Measurements from ENCODE around the gene RHPN2. TPM values are rescaled to one million over a fixed set of nuclear protein-coding genes. Genes with fewer than 3 reads are reported as not detected.
"Not testable (repeated sequence)": the region's sequence is repeated elsewhere in the genome, so short reads cannot be mapped to it uniquely, and the experiment has no call there.

The RHPN2 gene
- total RNA-seq, 1 experiment from 2014 or later = 2.8 TPM

GRCh38 chr19:32995966-32996365 lies 68.7 kb downstream of the RHPN2 start:
- H3K36me3 ChIP-seq (ENCODE audit: insufficient read depth, low read length); H3K9me2 ChIP-seq (replicated peaks; ENCODE audit: insufficient read depth, low read length); H4K20me1 ChIP-seq (ENCODE audit: insufficient read depth, low read depth, low read length); H3K9ac ChIP-seq (ENCODE audit: low read length); DNase-seq; H3K9me3 ChIP-seq (ENCODE audit: low read length); H2AFZ ChIP-seq (ENCODE audit: low read length); H3K4me3 ChIP-seq (ENCODE audit: low read length); H3K4me2 ChIP-seq (ENCODE audit: low read depth, low read length, poor library complexity, severe bottlenecking); H3K27me3 ChIP-seq (ENCODE audit: low read length); H3K27ac ChIP-seq (ENCODE audit: low read length); H3K79me2 ChIP-seq (ENCODE audit: low read length); H3K4me1 ChIP-seq (ENCODE audit: low read length): not testable (repeated sequence)

DNA sequence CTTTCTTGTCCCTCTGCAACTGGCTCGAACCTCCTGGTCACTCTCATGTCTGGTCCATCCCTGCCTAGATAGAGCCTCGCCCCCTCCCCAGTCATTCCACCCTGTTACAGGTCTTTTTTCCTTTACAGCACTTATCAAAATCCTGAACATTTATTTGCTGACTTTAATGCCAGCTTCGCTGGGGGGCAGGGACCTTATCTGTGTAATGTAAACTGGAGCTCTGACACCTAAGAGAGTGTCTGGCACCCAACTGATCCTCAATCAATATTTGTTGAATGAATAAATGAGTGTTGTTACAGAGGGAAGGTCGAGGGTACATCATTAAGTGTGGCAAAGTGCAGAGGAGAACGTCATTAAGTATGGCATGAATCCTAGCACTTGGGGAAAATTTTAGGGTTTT lies 76.0 kb downstream of the RHPN2 start:
- DNase-seq = no peak

DNA sequence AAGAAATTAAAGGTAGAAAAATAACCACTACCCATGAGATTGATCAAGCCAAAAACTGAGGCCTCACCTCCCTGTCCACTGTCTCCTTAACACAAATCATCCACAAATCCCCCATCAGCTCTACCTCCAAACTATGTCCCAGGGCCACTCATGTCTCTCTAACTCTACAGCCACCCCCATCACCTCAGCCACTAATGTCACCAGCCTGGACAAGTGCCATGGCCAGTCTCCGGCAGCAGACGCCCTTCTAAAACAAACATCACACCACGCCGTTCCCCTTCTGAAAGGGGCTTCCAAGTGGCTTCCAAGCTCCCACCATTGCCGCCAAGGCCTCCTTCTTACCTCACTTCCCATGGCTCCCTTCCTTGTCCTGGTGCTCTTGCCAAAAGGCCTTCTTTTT lies 76.4 kb downstream of the RHPN2 start:
- H3K79me2 ChIP-seq (ENCODE audit: low read length); H3K4me1 ChIP-seq (ENCODE audit: low read length); H3K4me3 ChIP-seq (ENCODE audit: low read length); H3K4me2 ChIP-seq (ENCODE audit: low read depth, low read length, poor library complexity, severe bottlenecking); H2AFZ ChIP-seq (ENCODE audit: low read length); H3K9me2 ChIP-seq (replicated peaks; ENCODE audit: insufficient read depth, low read length); H4K20me1 ChIP-seq (ENCODE audit: insufficient read depth, low read depth, low read length); H3K9me3 ChIP-seq (ENCODE audit: low read length); H3K27me3 ChIP-seq (ENCODE audit: low read length); H3K27ac ChIP-seq (ENCODE audit: low read length); H3K9ac ChIP-seq (ENCODE audit: low read length); DNase-seq; H3K36me3 ChIP-seq (ENCODE audit: insufficient read depth, low read length): not testable (repeated sequence)

More for the DNA sequence above, 76.0 kb downstream of the RHPN2 start:
- Histone ChIP-seq H3K9me3 (ENCODE audit: low read length) (no peaks in the 10 kb centered on the region), H3K27ac (ENCODE audit: low read length) (no peak overlapping the region), H3K4me1 (ENCODE audit: low read length) (no peaks in the 10 kb centered on the region), H3K9me2 (replicated peaks; ENCODE audit: insufficient read depth, low read length) (no peaks in the 10 kb centered on the region), H2AFZ (ENCODE audit: low read length) (no peak overlapping the region), H3K4me2 (ENCODE audit: low read depth, low read length, poor library complexity, severe bottlenecking) (no peak overlapping the region), H4K20me1 (ENCODE audit: insufficient read depth, low read depth, low read length) (no peaks in the 10 kb centered on the region), H3K79me2 (ENCODE audit: low read length) (no peaks in the 10 kb centered on the region), H3K36me3 (ENCODE audit: insufficient read depth, low read length) (no peaks in the 10 kb centered on the region), H3K27me3 (ENCODE audit: low read length) (no peaks in the 10 kb centered on the region), H3K4me3 (ENCODE audit: low read length) (no peak overlapping the region), H3K9ac (ENCODE audit: low read length) (no peak overlapping the region)

DNA sequence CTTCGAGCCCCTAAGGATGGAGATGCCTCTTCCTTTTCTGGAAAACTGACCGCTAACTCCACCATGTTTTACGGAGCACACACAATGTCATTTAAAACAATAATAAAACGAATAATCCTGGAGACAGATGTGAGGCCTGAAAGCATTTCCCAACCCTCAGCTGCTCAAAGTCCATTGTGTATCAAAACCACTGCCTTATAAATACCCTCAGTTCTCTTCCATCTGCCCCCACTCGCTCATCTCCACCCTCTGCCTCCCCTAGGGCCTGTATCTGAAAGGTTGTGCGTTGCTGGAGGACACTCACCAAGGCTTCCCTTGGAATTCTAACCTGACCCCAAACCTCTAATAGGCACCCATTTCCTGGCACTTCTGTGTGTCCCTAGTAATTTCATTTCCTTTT lies 82.2 kb downstream of the RHPN2 start:
- not testable (repeated sequence) for H3K4me3 ChIP-seq (ENCODE audit: low read length); H3K9me3 ChIP-seq (ENCODE audit: low read length); H3K4me2 ChIP-seq (ENCODE audit: low read depth, low read length, poor library complexity, severe bottlenecking); H3K9ac ChIP-seq (ENCODE audit: low read length); H3K79me2 ChIP-seq (ENCODE audit: low read length); H3K27ac ChIP-seq (ENCODE audit: low read length); H4K20me1 ChIP-seq (ENCODE audit: insufficient read depth, low read depth, low read length); H3K27me3 ChIP-seq (ENCODE audit: low read length); H2AFZ ChIP-seq (ENCODE audit: low read length); H3K9me2 ChIP-seq (replicated peaks; ENCODE audit: insufficient read depth, low read length); H3K4me1 ChIP-seq (ENCODE audit: low read length); DNase-seq; H3K36me3 ChIP-seq (ENCODE audit: insufficient read depth, low read length)

DNA sequence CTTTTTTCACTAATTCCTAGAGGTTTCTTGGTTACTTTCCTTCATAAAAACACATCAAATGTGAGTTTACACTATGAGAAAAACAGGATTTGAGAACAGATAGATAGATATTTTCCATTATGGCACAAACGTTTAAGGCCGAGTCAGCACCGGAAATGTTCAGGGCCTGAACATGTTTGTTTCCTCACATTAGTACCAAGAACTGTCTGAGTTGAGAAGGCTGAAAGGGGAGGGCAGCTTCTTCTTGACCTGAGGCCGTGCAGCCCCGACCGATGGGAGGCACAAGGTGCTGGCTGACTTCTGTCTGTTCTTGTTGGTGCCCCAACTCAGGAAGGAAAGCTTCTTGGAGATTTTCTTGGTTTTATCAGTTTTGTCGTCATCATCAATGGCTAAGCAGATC lies 84.9 kb downstream of the RHPN2 start:
- not testable (repeated sequence) for H3K9me3 ChIP-seq (ENCODE audit: low read length); H3K79me2 ChIP-seq (ENCODE audit: low read length); H2AFZ ChIP-seq (ENCODE audit: low read length); H3K4me1 ChIP-seq (ENCODE audit: low read length); H3K9me2 ChIP-seq (replicated peaks; ENCODE audit: insufficient read depth, low read length); DNase-seq; H3K27ac ChIP-seq (ENCODE audit: low read length); H4K20me1 ChIP-seq (ENCODE audit: insufficient read depth, low read depth, low read length); H3K36me3 ChIP-seq (ENCODE audit: insufficient read depth, low read length); H3K27me3 ChIP-seq (ENCODE audit: low read length); H3K9ac ChIP-seq (ENCODE audit: low read length); H3K4me2 ChIP-seq (ENCODE audit: low read depth, low read length, poor library complexity, severe bottlenecking); H3K4me3 ChIP-seq (ENCODE audit: low read length)

DNA sequence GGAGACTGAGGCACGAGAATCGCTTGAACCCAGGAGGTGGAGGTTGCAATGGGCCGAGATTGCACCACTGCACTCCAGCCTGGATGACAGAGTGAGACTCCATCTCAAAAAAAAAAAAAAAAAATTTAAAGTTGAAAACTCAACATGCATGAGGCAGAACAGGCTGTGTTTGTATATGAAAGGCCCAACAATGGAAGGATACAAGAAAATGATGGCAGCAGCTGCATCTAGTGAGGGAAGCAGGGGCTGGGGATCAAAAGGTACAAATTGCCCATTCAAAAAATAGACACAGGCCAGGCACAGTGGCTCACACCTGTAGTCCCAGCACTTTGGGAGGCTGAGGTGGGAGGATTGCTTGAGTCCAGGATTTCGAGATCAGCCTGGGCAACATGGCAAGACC lies 86.9 kb downstream of the RHPN2 start:
- H4K20me1 ChIP-seq (ENCODE audit: insufficient read depth, low read depth, low read length); H3K79me2 ChIP-seq (ENCODE audit: low read length); H3K9me2 ChIP-seq (replicated peaks; ENCODE audit: insufficient read depth, low read length); H3K27ac ChIP-seq (ENCODE audit: low read length); H3K9ac ChIP-seq (ENCODE audit: low read length); H3K9me3 ChIP-seq (ENCODE audit: low read length); H3K4me2 ChIP-seq (ENCODE audit: low read depth, low read length, poor library complexity, severe bottlenecking); H3K4me1 ChIP-seq (ENCODE audit: low read length); H3K27me3 ChIP-seq (ENCODE audit: low read length); H3K36me3 ChIP-seq (ENCODE audit: insufficient read depth, low read length); DNase-seq; H2AFZ ChIP-seq (ENCODE audit: low read length); H3K4me3 ChIP-seq (ENCODE audit: low read length): not testable (repeated sequence)

DNA sequence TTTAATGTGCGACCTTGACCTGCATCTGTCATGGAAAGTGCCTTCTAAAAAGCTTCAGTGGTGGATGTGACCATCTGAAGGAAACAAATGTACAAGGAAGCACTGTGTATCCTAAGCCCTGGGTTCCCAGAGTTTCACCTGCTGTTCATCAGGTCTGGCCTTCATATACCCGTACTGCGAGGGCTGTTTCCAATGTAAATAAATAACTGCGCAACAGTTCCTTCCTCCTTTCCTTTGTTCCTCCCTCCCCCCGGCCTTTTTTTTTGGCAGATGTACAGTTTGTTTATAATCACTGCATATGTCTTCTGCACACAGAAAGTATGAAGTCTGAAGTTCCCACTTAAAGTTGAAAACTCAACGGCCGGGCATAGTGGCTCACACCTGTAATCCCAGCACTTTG lies 87.4 kb downstream of the RHPN2 start:
- DNase-seq = no peak
- Histone ChIP-seq H3K9me2 (replicated peaks; ENCODE audit: insufficient read depth, low read length) (no peaks in the 10 kb centered on the region), H3K9me3 (ENCODE audit: low read length) (no peaks in the 10 kb centered on the region), H3K27me3 (ENCODE audit: low read length) (no peaks in the 10 kb centered on the region), H3K36me3 (ENCODE audit: insufficient read depth, low read length) (no peaks in the 10 kb centered on the region), H3K79me2 (ENCODE audit: low read length) (no peaks in the 10 kb centered on the region), H3K9ac (ENCODE audit: low read length) (no peak overlapping the region), H2AFZ (ENCODE audit: low read length) (no peak overlapping the region), H3K4me2 (ENCODE audit: low read depth, low read length, poor library complexity, severe bottlenecking) (no peak overlapping the region), H3K27ac (ENCODE audit: low read length) (no peak overlapping the region), H3K4me1 (ENCODE audit: low read length) (peaks cover 7% of the 10 kb centered on the region), H3K4me3 (ENCODE audit: low read length) (no peak overlapping the region), H4K20me1 (ENCODE audit: insufficient read depth, low read depth, low read length) (no peaks in the 10 kb centered on the region)

DNA sequence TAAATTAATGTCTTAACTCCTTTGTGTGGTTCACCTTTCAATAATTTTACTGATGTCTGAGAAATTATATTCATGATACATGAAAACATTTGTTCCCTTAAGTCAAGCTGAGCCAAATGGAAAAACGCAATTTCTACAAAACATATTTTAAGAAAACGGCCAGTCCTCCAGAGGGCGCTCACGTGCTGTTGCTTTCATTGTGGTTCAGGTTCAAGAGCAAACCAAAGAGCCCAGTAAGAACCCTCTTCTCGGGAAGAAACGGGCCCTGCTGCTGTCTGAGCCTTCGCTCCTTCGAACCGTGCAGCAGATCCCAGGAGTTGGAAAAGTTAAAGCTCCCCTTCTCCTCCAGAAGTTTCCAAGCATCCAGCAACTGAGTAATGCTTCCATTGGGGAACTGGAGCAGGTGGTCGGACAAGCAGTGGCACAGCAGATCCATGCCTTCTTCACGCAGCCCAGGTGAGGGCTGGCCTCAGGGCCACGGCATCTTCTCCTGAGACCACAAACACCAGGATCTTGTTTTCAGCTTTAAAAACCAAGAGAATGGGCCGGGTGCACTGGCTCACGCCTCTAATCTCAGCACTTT lies 88.4 kb downstream of the RHPN2 start:
- Histone ChIP-seq H3K79me2 (ENCODE audit: low read length) (peaks cover 4% of the 10 kb centered on the region), H3K9me2 (replicated peaks; ENCODE audit: insufficient read depth, low read length) (no peaks in the 10 kb centered on the region), H3K4me1 (ENCODE audit: low read length) (peaks cover 8% of the 10 kb centered on the region), H3K9ac (ENCODE audit: low read length) (no peak overlapping the region), H2AFZ (ENCODE audit: low read length) (no peak overlapping the region), H3K27ac (ENCODE audit: low read length) (no peak overlapping the region), H3K27me3 (ENCODE audit: low read length) (no peaks in the 10 kb centered on the region), H3K36me3 (ENCODE audit: insufficient read depth, low read length) (no peaks in the 10 kb centered on the region), H4K20me1 (ENCODE audit: insufficient read depth, low read depth, low read length) (no peaks in the 10 kb centered on the region), H3K4me3 (ENCODE audit: low read length) (no peak overlapping the region), H3K4me2 (ENCODE audit: low read depth, low read length, poor library complexity, severe bottlenecking) (no peak overlapping the region), H3K9me3 (ENCODE audit: low read length) (no peaks in the 10 kb centered on the region)
- peak; percentile 89 for DNase-seq

Data from Karpas-422 (cell line).